GM18861 (cell line): ENCODE data around the gene TMEM174.

ENCODE experiments used
- ATAC-seq: cut with Tn5 transposase; IDR thresholded peaks from one replicate; pipeline ENCODE4 v1.9.1; 2021; ENCODE audit not compliant: unreplicated experiment

Gene TMEM174, protein sequence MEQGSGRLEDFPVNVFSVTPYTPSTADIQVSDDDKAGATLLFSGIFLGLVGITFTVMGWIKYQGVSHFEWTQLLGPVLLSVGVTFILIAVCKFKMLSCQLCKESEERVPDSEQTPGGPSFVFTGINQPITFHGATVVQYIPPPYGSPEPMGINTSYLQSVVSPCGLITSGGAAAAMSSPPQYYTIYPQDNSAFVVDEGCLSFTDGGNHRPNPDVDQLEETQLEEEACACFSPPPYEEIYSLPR

DNA sequence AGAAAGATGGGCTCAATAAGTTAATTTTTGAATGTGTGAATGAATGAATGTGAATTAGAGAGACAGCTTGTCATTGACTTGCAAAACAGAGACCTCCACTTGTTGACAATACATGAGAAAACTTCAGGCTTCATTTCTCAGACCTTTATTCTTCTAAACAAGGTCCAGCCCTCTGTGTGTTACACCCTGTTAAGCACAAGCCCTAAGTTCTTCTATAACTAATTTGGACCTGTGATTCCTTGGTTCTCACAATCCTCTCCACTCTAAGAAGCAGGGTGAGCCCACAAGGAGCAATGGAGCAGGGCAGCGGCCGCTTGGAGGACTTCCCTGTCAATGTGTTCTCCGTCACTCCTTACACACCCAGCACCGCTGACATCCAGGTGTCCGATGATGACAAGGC, at the start of gene TMEM174:
Gene TMEM174, plus strand, starts transcription at position 243 of the 400 bp plus-strand sequence. Its CDS starts 51 bp downstream, at position 294.
- ATAC-seq = no peak

DNA sequence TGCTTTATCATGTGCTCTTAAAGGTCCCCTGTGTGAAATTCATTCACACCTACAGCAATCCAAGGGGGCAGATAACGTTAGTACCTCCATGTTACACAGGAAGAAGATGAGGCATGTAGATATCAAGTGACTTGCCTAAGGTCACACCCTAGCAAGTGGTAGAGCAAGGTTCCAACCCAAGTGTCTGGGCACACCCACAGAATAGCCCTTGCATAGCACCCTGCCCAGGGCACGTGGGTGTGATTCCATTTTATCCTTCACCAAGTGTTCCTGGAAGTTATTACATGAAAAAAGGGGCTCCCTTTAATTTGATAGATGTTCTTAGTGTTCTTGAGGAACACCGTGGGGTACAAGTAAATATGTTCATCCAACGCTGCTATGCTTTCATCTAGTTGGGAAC, 47.7 kb upstream of the TMEM174 start:
- no peak for ATAC-seq

DNA sequence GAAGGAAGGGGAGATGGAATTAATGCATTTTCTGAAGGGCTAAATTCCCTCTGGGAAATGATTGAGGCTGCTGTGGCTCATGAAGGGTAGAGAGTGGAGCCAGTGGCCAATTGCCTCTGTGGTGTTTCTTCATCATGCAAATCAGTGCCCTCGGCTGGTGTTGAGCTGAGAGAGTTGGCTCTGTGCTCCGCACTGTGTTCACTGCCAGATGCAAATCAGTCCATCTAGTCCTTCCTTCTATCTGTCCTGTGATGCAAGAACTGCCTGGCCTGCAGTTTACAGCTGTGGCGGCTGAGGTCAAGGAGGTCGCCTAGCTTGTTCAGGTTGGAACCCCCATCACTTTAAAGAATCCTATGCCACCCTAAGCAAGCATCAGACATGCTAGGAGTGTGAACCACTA, 46.6 kb upstream of the TMEM174 start:
- no peak for ATAC-seq

DNA sequence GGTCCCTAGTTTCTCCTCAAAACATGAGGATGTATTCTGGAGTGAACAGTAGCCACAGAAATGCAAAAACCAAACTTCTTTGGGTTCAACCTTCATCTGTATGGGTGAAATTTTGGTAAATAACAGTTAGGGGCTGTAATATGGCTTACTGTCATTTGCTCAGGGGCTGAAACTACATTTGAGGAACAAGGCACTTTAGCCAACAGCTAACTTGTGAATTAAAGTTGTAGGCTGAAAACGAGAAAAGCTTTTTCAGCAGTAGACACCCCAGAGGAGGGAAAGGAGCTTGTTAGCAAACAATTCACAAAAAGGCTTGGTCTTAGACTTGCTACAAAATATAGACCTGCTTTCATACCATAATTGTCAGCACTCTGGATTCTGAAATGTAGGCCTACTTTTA, 46.0 kb upstream of the TMEM174 start:
- no peak for ATAC-seq

DNA sequence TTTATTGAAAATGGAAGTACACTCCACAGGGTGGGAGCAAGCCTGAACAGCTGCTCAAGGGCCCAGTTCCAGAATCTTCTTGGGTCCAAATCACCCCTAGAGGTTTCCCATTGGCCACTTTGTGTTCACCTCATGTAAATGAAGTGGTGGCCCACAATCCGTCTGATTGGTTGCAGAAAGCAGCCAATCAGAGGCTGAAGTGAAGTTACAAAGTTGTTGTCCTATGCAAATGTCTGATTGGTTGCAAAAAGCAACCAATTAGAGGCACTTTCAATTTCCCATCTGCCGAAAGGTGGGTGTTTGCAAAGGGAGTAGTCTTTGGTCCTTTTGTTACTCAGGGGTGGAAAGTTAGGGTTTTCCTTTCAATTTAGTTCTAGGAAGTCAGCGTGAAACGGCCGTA, 43.9 kb upstream of the TMEM174 start:
- ATAC-seq = no peak

DNA sequence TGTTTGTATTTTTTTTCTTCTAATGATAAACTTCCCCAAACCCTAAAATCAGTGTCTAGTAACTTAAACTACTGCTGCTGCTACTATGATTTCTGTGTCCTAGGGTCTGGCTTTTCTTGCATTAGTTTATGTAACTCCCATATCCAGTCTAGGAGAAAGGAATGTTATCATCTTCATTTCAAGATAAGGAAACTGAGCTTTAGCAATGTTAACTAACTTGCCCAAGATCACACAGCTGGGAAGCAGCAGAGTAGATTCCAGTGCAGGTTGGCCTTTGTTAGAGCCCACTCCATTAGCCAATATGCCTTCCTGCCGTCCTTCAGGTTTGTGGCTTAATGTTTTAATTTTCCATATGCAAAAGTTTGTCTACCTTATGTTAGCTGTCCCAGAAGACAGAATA, 42.2 kb upstream of the TMEM174 start:
- ATAC-seq = no peak

DNA sequence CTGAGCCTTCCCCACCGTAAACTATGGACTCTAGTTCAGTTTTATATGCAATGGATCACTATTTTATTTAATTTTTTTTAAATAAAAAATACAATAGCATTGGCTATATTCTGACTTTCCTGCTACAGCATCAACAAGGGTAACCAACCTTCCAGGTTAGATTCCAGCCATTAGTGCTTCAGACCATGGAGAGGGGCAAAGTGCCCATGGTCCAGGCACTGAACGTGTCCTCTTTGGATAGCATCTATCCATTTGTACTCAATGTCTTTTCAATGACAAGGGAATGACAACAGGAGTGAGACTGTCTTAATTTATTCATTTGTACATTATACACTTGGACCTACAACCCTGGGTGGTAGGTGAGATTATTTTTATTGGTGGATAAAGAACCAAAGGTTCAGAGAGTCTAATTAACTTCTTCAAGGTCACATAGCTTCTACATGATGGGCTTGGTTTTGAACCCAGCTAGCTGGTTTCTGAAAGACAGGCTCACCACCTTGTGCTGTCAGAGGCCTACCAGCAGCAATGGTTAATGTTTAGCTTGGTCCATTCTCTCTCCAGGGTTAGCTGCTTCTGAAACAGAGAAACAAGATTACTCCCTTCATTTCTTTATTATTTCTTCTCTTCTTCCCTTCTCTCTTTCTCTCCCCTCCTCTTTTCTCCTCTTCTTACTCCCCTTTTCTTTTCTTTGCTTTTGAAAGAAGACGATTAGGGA, 41.1 kb upstream of the TMEM174 start:
- no peak for ATAC-seq

DNA sequence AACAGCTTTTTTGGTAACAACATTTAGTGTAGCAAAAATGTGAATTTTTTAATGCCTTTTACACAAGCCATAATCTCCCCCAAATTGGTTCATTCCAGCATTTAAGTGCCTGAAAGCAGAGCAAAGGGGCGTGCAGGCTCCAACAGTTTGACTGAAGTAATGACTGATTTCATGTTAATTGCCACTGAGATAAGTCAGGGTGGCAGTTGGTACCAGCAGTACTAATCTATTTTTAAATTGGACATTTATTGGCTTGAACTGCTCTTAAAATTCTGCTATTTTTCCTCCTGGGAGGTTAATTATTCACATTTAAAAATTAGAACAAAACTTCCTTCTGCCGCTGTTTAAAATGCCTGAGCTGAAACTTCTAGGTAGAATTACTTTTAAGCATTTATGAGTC, 40.2 kb upstream of the TMEM174 start:
- ATAC-seq = no peak

DNA sequence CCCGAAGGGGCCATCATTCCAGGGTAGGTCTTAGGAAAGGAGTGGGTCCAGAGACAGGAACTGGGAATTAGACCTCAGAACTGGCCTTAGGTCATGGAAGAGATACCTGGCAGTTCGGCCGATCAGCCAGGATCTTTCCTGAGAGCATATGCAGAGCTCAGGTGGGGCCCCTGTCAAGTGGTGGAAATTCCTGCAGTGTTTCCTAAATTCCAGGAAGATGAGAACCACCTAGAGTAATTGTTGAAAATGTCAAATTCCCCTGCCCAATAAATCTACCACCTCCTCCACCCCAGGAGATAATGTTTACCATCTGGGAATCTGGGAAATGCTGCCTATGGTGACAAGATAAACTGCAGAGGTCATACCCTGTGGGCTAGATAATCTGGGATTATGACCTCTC, 38.0 kb upstream of the TMEM174 start:
- ATAC-seq = no peak

DNA sequence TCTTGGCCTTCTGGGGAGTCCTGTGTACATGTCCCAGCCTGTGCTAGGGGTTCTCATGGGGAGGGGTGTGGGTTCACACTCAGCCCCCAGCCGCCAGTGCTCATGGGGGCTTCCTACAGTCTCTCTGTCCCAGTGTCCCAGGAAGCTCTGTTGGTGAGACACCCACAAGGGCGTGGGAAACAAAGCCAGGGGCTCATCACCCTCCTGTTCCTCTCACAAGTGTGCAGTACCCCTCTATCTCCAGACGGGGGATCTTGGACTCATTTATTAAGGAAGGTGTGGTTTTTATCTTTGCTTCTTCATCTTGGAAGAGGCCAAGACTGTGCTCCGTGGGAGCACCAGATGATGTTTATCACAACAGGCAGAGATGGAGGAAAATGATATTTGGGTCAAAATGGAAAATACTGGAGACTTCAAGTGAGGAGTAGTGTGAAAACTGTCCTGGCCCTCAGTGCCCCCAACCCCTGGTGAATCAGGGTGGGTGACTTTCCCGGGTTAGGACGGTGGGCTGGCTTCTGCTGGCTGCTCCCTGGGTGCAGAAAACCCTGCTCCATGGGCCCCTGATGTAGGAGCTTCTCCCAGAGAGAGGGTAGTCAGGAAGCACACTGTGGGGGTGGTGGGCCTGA, 37.5 kb upstream of the TMEM174 start:
- no peak for ATAC-seq

DNA sequence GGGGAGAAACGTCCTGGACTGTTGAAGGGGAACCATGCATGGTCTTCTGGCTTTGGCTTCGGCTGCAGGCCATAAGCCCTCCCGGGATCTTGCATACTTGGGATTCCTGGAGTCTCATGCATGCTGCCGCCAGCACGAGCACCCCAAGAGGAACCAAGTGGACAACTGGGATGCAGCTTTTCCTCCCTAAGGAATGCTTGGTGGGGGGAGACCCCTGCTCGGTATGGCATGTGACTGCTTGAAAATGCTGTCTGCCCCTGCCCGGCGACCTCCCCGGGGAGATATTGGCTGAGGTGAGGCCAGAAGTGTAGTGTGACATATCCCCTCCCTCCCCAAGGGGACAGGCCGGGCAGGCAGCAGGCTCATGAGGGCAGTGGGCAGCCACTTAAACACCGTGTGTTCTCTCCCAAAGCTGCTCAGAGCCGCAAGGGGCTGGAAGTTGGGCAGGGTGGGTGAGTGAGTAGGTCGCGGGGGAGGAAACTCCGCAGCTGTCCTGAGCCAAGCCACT, 36.9 kb upstream of the TMEM174 start:
- no peak for ATAC-seq

DNA sequence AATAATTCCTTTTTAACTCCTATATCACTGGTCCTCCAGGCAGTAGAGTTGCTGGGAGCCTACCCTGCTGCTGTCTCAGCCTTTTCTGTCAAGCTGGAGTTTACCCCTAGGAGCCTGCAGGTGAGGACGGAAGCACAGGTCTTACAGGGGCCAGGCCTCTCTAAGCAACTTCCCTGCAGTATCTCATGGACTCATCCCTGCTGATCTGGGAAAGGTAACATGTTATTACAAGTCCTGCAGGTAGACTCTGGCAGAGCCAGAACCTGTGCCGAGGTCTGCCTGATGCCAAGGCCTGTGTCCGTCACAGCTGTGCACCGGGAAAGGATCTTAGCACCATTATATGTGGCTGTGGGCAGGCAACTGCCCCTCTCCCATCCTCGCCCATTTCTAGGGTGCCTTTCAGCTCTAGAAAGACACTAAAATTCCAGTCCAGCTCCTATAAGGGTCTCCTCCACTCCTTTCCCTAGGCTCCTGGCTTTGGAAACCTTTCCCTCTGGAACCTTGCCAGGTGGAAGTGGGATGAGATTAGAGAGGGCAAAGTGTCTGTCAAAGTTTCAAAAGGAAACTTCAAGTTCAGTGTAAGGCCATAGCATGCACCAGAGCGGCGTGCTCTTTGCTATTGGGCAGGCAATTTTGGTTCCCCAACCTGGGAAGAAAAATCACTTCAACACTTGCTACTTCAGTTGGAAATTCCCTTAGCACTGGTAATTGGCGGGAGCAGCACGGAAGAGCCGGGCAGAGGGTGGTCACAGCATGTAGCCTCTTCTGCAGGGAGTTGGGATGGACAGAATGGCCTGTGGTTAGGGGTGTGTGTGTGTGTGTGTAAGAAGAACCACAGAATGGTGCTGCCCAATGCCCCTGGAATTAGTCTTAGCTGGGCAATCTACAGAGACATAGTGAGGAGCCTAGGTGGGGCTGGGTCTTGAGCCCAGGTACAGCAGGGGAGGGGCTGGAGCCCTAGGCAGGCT, 35.1 kb upstream of the TMEM174 start:
- ATAC-seq = no peak

DNA sequence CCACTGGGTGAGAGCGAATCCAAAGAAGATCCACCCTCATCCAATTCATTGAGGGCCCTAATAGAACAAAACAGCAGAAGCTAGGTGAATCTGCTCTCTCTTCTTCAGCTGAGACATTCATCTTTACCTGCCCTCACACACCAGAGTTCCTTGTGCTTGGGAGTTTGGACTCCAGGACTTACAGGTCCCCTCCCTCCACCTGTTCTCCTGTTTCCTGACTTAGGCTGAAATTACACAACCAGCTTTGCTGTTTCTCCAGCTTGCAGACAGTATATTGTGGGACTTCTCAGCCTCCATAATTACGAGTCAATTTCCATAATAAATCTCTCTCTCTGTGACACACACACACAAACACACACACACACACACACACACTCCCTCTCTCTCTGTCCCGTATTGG, 33.5 kb upstream of the TMEM174 start:
- ATAC-seq = no peak

DNA sequence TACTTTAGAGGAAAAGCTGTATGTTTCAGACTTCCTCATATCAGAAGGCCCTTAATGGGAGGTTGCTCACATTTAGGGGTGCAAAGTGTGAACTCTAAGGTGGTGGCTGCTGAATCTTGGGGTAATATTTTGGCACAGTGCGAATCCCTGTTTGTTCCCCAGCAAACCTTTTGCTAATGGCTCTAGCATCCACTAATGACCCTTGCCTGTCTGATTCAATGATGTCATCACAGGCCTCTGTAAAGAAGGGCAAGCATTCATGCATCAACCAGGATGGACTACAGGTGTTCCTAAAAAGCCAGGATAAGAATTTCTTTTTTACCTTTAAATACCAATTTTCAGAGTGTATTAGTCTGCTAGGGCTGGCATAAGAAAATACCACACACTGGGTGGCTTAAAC, 32.2 kb upstream of the TMEM174 start:
- no peak for ATAC-seq

DNA sequence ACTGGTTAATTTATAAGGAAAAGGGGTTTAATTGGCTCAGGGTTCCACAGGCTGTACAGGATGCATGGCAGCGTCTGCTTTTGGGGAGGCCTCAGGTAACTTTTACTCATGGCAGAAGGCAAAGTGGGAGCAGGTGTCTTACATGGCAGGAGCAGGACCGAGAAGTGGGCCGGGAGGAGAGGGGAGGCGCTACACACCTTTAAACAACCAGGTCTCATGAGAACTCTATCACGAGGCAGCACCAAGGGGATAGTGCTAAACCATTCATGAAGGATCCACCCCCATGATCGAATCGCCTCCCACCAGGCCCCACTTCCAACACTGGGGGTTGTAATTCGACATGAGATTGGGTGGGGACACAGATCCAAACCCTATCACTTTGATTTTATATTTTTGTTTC, 31.0 kb upstream of the TMEM174 start:
- ATAC-seq = no peak

DNA sequence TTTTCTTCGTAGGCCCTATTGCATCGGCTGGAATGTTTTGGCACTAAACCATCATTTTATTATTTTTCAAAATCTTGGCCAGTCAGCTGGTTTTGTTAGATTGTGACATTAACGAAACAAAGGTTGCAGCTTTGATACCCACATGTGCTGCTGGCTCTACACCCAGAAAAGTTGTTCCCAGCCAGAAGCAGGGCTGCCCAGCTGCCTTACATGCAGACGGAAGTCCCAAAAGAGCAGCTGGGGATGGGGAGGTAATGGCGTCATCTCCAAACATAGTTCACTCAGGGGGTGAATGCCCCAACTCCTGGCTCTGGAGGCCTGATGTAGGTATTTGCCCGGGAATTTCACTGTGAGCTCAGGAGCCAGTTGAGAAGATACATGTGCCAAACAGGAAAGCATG, 29.3 kb upstream of the TMEM174 start:
- ATAC-seq = no peak

DNA sequence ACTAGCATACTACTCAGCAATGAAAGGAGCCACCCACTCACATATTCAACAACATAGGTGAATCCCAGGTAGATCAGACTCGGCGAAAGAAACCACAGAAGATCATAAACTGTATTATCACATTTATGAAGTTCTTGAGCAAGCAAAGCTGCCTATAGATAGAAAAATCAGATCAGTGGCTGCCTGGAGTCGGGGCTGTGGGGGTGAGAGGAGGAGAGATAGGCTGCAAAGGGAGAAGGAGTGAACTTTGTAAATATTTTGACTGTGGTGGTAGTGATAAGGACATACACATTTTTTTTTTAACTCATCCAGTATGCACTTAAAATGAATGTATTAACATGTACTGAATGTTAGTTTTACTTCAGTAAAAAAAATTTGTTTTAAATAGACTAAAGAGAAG, 23.5 kb upstream of the TMEM174 start:
- ATAC-seq = no peak

DNA sequence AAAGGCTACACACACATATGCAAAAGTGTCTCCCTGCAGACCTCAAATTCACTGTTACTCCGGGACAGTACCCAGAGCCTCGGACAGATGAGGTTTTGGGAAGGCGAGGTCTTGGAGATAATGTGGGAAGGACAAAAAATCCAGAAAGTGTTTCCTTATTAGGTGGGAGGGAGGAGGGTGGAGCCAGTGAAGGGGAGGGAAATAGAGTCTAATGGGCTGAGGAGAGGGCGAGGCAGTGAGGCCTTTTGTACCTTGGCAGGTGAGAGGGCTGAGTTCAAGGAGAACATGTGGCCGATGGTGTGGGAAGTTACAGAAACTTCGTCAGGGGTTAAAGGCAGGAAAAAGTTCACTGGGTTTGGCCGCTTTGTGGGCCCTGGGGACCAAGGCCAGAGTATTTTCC, 22.1 kb upstream of the TMEM174 start:
- no peak for ATAC-seq

DNA sequence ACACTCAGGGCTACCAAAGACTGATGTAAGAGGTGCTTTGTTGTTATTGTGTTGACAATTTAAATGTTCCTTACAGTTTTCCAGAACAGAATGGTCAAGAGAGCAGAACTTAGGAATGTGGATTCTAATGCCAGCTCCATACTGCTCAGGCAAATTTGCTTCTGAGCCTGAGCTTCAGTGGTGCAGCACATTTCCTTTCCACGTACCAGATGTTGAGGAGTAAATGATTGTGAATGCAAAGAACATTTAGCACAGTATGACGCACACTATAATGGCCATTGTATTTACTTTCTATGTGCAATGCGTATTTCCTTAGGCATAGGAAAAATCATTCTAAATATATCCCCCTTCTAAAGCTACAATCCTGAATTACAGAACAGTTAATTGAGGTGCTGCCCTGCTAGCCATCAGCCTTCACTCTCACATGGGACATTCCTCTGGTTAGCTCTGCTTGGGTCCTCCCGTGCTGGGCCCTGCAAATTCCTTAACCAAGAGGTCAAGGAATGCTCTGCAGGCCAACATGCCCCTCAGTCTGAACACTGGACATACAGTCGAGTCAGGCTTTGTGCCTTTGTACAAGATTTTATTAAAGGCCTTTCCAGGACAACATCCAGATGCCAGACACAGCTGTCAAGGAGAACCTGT, 21.1 kb upstream of the TMEM174 start:
- ATAC-seq = no peak
